ENCODE measurements around the gene TTC9B. TPM values are rescaled to one million over a fixed set of nuclear protein-coding genes. Genes with fewer than 3 reads are reported as not detected.

TTC9B gene
- total and polyA plus RNA-seq, 2 of the 4 experiments (the other 2 are of a cell fraction), result not detected

DNA sequence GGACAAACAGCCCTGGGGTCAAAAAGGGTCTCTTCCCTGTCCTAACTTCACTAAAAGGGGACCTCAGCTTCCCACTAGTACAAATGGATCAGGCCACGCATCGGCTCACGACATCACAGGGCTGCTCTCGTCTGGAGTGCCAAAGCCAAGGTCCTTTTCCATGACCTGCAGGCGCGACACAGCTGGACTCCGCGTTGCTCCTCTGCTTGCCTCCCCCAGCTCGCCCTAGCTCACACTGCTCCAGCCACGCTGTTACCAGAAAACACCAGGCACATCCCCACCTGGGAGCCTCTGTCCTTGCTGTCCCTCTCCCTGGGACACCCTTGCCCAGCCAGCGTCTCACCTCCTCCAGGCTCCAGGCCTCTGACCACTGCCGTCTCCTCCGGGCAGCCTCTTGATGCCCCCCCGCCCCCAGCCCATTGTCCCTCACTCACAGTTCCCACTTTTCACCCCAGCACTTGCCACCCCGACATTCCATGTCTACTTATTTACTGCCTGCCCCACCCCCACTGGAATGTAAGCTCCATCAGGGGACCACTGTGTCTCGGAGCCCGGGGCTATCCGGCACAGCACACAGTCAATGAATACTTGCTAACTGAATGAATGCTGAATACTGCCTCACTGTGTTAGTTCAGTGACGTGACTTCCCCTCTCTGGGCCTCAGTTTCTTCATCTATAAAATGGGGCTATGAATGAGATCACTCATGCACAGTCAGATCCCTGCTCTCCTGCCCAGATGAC lies 46.3 kb upstream of the TTC9B start:
- no peak overlapping the region for H2BK15ac ChIP-seq (ENCODE audit: low read depth, low read length)
- peaks cover 22 to 90% of the 10 kb centered on the region in 2 experiments for H3K79me1 ChIP-seq (ENCODE audit: low read depth in 1 of 2, low read length in 2 of 2)
- H4K91ac ChIP-seq (ENCODE audit: insufficient read depth, low read depth, low read length), result no peak overlapping the region
- peaks cover 22% of the 10 kb centered on the region for H3K9me1 ChIP-seq (ENCODE audit: insufficient read depth, low read length)
- DNase-seq (no peak), ATAC-seq (ENCODE audit: low read depth) (no peak)
- intact Hi-C loops (cut with micrococcal nuclease) (no loop called here), dilution Hi-C loops (cut with HindIII; ENCODE audit: low sequenced_read_pairs, unreplicated experiment) (no loop called here), in situ Hi-C loops (cut with MboI; ENCODE audit: low sequenced_read_pairs) (no loop called here)
- H3K4ac ChIP-seq (ENCODE audit: low read depth, low read length), result no peak overlapping the region
- H4K5ac ChIP-seq (ENCODE audit: low read depth, low read length), result no peak overlapping the region
- no peak overlapping the region for H3K56ac ChIP-seq (ENCODE audit: extremely low read depth, insufficient read depth, low read length)
- H2BK120ac ChIP-seq (ENCODE audit: low read depth, low read length), result no peak overlapping the region
- H3K18ac ChIP-seq (ENCODE audit: low read depth, low read length), result no peak overlapping the region
- H3K27me3 ChIP-seq (ENCODE audit: control insufficient read depth, insufficient read depth, low read length), result no peaks in the 10 kb centered on the region
- peaks cover 5% of the 10 kb centered on the region for H3K4me1 ChIP-seq (ENCODE audit: control insufficient read depth, insufficient read depth, low read length)
- no peak overlapping the region for H4K8ac ChIP-seq (ENCODE audit: low read depth in 2 of 2, low read length in 2 of 2)
- CTCF ChIA-PET, result no interaction called here
- H3K36me3 ChIP-seq (ENCODE audit: control insufficient read depth, insufficient read depth, low read length), result peaks cover 24% of the 10 kb centered on the region
- no peak overlapping the region for H3K4me3 ChIP-seq (ENCODE audit: insufficient read depth, low read depth, low read length)
- H3K9ac ChIP-seq (ENCODE audit: low read depth, low read length), result no peak overlapping the region
- H2AFZ ChIP-seq (replicated peaks; ENCODE audit: low read length, poor library complexity), result no peak overlapping the region
- no peak overlapping the region for H2BK5ac ChIP-seq (ENCODE audit: low read depth, low read length, poor library complexity, severe bottlenecking)
- no peak overlapping the region for H2AK5ac ChIP-seq (ENCODE audit: low read depth, low read length)
- no peak overlapping the region for H2AK9ac ChIP-seq (replicated peaks; ENCODE audit: low read depth, low read length, poor library complexity)
- POLR2A ChIA-PET (ENCODE audit: unreplicated experiment), result no interaction called here
- H3K4me2 ChIP-seq (ENCODE audit: low read depth, low read length), result no peak overlapping the region
- no peak overlapping the region for H3K14ac ChIP-seq (replicated peaks; ENCODE audit: low read depth, low read length)
- 59% methylated on average over 13 of the region's 19 CpGs; no CpG with 5 or more reads in 1 of the 2 experiments for WGBS, 2 experiments (ENCODE audit: extremely low coverage in 2 of 2, insufficient read length in 1 of 2)
- H4K20me1 ChIP-seq (ENCODE audit: insufficient read depth, low read length), result peaks cover 79% of the 10 kb centered on the region
- no peak overlapping the region for H2BK20ac ChIP-seq (ENCODE audit: low read depth, low read length)
- BruUV-seq (replicated peaks), result no TSS peak
- no peak for TF ChIP-seq RFX5 (IDR thresholded peaks at IDR 0.05; ENCODE audit: low read depth, low read length)
- TF ChIP-seq, protein P1, sequence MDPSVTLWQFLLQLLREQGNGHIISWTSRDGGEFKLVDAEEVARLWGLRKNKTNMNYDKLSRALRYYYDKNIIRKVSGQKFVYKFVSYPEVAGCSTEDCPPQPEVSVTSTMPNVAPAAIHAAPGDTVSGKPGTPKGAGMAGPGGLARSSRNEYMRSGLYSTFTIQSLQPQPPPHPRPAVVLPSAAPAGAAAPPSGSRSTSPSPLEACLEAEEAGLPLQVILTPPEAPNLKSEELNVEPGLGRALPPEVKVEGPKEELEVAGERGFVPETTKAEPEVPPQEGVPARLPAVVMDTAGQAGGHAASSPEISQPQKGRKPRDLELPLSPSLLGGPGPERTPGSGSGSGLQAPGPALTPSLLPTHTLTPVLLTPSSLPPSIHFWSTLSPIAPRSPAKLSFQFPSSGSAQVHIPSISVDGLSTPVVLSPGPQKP (IDR thresholded peaks at IDR 0.05; ENCODE audit: borderline replicate concordance, low read depth, low read length), result no peak
- TF ChIP-seq MAZ (IDR thresholded peaks at IDR 0.05; ENCODE audit: borderline replicate concordance, low read depth, low read length), result no peak
- no peak for TF ChIP-seq FOS (IDR thresholded peaks at IDR 0.05; ENCODE audit: low read depth, low read length)
- H3K23ac ChIP-seq (ENCODE audit: low read depth, low read length), result no peak overlapping the region
- H3K9me3 ChIP-seq (ENCODE audit: control insufficient read depth, insufficient read depth, low read length), result no peaks in the 10 kb centered on the region
- no peak overlapping the region for H3K27ac ChIP-seq (ENCODE audit: insufficient read depth, low read length)
